Left colon (tissue), 2 donors: Measurements from ENCODE around the gene TJAP1. TPM values are rescaled to one million over a fixed set of nuclear protein-coding genes. Genes with fewer than 3 reads are reported as not detected.

ENCODE experiments used
- ATAC-seq: fragments of 200-7000 bp; cut with Tn5 transposase; one replicate; pipeline ENCODE4 v1.9.1; 2020; ENCODE audit warnings: mild to moderate bottlenecking, moderate library complexity
- DNase-seq, 2 donors: peaks; one replicate each; pipeline ENCODE4 v3.0.0-alpha.2; 2020
- intact Hi-C, 2 donors: fragments of 100-400 bp; cut with DNase I in 1 of 2; cut with micrococcal nuclease in 1 of 2; formaldehyde crosslinking; loops; one replicate each; pipeline versions ENCODE4 v1.11.2 to v1.14.0; 2022; cut with DNase I, micrococcal nuclease
- long read RNA-seq: library from polyadenylated mRNA; unstranded; transcript quantifications from one replicate; pipeline ENCODE4 v2.0.0, GENCODE V29; 2021
- total RNA-seq, 2 donors: library from RNA; stranded (reverse); fragmentation: NEBNext Ultra II Directional; extraction: Animal tissue kit (Norgen Biotek cat#: 25700); gene quantifications; one replicate each; pipeline ENCODE4 v1.2.1, GENCODE V29; 2021
- donor health status: DM: no; HTN: no; CAD: no.
- donor health status: DM: yes; HTN: yes; CAD: no.

TJAP1 gene, protein sequence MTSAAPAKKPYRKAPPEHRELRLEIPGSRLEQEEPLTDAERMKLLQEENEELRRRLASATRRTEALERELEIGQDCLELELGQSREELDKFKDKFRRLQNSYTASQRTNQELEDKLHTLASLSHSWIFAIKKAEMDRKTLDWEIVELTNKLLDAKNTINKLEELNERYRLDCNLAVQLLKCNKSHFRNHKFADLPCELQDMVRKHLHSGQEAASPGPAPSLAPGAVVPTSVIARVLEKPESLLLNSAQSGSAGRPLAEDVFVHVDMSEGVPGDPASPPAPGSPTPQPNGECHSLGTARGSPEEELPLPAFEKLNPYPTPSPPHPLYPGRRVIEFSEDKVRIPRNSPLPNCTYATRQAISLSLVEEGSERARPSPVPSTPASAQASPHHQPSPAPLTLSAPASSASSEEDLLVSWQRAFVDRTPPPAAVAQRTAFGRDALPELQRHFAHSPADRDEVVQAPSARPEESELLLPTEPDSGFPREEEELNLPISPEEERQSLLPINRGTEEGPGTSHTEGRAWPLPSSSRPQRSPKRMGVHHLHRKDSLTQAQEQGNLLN
- 10 to 100 TPM; 16.9 to 18.4 TPM for total RNA-seq
- long read RNA-seq, partial matches to known transcripts = 11 of 12 reads
- long read RNA-seq, other reads (novel, unspliced or antisense) = 1 of 12 reads

- ATAC-seq (peak; percentile 100), DNase-seq (peak; percentile 90 to 96)
- intact Hi-C loops = no loop called here
Measured at GRCh38 chr6:43477235-43478007, at the start of gene TJAP1. TSS of gene TJAP1 (plus strand) at chr6:43477570. CDS start at chr6:43499002, 21,432 bp downstream.

DNA sequence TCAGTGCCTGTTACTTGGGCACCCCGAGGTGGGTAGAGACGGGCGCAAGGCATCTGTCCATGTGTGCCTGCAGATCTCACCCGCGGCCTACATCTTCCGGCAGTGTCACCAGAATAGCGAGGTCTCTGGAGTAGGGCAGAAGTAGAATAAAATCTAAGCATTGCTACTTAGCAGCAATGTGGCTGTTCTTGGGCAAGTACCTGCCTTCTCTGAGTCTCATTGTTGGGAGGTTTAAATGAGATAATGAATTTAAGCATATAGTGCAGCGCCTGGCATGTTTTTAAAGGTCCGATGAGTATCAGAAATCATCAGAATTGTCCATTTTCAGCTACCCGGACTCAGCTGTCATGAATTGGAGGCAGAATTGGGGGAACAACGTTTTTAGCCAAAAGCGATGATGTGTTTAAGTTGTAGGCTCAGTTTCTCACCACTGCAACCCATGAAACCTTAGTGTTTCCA, 49.2 kb upstream of the TJAP1 start:
- ATAC-seq = no peak
- intact Hi-C loops = no loop called here
- DNase-seq = no peak

DNA sequence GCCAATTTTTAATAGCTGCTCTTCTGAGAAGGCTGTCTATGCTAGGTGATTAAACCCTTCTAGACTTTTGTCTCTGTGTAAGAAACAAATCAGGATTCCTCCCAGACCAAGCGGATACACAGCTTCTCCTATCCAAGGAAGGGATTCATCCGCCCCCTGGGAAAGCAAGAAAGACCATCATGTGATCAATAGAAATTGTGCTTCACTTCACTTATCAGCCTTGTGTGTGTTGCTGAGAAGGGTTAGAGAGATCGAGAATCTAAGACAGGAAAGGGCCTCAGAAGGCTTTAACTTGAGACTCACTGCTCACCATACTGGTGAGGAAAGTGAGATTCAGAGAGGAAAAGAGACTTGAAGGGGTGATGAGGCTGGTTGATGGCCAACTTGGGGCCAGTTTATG, 48.5 kb upstream of the TJAP1 start:
- DNase-seq (no peak), ATAC-seq (no peak)
- intact Hi-C loops = no loop called here

- DNase-seq (peak in 1 of 2 donors; percentile 15), ATAC-seq (no peak)
- intact Hi-C loops = no loop called here
Measured at GRCh38 chr6:43432009-43432945, 45.1 kb upstream of the TJAP1 start.

GRCh38 chr6:43433148-43433547, 44.2 kb upstream of the TJAP1 start:
- intact Hi-C loops = no loop called here

DNA sequence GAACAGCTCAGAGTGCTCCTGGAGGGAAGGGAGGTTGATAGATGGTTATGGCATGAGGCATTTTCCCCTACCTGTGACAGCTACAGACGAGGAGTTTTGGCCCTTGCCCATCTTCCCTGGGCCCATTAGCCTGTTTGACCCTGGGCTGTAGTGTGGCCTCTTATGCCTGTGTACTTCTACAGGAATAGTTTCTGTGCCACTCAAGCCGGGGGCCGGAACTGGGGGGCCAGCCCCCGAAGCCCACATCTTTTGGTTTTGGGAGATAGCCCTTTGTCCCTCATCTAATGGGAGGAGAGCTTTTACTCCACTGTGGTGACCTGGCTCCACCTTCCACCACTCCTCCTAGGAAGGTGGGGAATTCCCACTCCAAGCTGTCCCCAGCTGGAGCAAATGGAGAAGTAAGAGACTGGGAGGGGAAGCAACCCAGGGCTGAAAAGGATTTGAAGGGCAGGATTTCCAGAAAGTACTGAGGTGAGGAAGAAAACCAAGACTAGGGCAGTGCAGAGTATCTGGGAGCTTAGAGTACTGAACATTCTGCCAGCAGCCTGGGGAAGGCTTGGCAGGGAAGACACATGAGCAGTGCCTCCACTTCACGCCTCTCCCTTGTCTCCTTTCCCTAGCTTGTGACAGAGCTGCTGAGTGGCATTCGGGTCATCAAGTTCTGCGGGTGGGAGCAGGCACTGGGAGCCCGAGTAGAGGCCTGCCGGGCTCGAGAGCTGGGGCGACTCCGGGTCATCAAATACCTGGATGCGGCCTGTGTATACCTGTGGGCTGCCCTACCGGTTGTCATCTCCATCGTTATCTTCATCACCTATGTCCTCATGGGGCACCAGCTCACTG, 43.1 kb upstream of the TJAP1 start:
- ATAC-seq (no peak), DNase-seq (no peak)
- intact Hi-C loops = no loop called here

More at GRCh38 chr6:43433148-43433547, 44.2 kb upstream of the TJAP1 start:
- DNase-seq (no peak), ATAC-seq (no peak)

- intact Hi-C loops = no loop called here
- DNase-seq (no peak), ATAC-seq (no peak)
Measured at GRCh38 chr6:43434943-43435342, 42.4 kb upstream of the TJAP1 start.

- ATAC-seq (no peak), DNase-seq (no peak)
- intact Hi-C loops = no loop called here
Measured at GRCh38 chr6:43435682-43436437, 41.5 kb upstream of the TJAP1 start.

- peak; percentile 79 for ATAC-seq
- intact Hi-C loops = no loop called here
- DNase-seq = peak; percentile 25 to 56
Measured at GRCh38 chr6:43436577-43437282, 40.6 kb upstream of the TJAP1 start.

GRCh38 chr6:43437700-43438099, 39.7 kb upstream of the TJAP1 start:
- ATAC-seq (no peak), DNase-seq (no peak)
- intact Hi-C loops = no loop called here

DNA sequence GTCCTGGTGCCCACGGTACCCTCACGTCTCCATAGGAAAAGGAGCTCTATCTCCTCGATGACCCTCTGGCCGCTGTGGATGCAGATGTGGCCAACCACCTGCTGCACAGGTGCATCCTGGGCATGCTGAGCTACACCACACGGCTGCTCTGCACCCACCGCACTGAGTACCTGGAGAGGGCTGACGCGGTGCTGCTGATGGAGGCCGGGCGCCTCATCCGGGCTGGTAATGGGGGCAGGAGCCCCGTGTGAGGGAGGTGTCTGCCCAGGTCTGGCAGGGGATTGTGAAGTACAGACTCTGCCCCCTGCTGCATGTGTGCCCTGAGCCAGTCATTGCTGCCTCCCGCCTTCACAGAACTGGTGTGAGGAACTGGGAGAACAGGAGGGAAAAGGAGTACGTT, 34.4 kb upstream of the TJAP1 start:
- intact Hi-C loops = no loop called here
- ATAC-seq (no peak), DNase-seq (no peak)

- DNase-seq (no peak), ATAC-seq (no peak)
- intact Hi-C loops = no loop called here
Measured at GRCh38 chr6:43444036-43444435, 33.3 kb upstream of the TJAP1 start.

DNA sequence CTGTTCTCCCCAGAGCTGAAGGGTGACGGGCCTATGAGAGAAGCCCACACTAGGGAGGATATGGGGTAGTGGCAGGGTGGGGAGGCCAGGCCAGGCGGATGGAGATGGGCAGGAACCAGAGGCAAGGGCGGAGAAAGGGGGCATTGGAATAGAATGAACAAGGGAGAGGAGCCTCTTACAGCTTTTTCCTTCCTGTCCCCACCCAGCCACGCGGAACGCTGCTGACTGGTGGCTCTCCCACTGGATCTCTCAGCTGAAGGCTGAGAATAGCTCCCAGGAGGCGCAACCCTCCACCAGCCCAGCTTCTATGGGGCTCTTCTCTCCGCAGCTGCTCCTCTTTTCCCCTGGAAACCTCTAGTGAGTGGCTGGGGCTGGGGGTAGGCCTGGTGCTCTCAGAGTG, 32.8 kb upstream of the TJAP1 start:
- ATAC-seq (no peak), DNase-seq (no peak)
- intact Hi-C loops = no loop called here

- DNase-seq (no peak), ATAC-seq (no peak)
- intact Hi-C loops = no loop called here
Measured at GRCh38 chr6:43445576-43445975, 31.8 kb upstream of the TJAP1 start.

DNA sequence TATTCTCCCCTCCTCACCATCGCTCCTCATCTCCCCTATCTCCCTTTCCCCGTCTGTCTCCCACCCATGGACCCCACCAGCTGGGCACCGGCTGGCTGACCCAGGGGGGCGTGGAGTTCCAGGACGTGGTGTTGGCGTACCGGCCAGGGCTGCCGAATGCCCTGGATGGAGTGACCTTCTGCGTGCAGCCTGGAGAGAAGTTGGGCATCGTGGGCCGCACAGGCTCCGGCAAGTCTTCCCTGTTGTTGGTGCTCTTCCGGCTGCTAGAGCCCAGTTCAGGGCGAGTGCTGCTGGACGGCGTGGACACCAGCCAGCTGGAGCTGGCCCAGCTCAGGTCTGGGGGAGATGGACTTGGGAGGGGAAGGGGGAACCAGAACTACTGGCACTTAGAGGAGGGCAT, 29.8 kb upstream of the TJAP1 start:
- no peak for ATAC-seq

GRCh38 chr6:43448916-43449315, 28.5 kb upstream of the TJAP1 start:
- ATAC-seq = no peak
- intact Hi-C loops = no loop called here
- DNase-seq = no peak

More for the DNA sequence above, 29.8 kb upstream of the TJAP1 start:
- no peak for DNase-seq
- intact Hi-C loops = no loop called here
